Measurements from ENCODE around the gene SCCPDH.

DNA sequence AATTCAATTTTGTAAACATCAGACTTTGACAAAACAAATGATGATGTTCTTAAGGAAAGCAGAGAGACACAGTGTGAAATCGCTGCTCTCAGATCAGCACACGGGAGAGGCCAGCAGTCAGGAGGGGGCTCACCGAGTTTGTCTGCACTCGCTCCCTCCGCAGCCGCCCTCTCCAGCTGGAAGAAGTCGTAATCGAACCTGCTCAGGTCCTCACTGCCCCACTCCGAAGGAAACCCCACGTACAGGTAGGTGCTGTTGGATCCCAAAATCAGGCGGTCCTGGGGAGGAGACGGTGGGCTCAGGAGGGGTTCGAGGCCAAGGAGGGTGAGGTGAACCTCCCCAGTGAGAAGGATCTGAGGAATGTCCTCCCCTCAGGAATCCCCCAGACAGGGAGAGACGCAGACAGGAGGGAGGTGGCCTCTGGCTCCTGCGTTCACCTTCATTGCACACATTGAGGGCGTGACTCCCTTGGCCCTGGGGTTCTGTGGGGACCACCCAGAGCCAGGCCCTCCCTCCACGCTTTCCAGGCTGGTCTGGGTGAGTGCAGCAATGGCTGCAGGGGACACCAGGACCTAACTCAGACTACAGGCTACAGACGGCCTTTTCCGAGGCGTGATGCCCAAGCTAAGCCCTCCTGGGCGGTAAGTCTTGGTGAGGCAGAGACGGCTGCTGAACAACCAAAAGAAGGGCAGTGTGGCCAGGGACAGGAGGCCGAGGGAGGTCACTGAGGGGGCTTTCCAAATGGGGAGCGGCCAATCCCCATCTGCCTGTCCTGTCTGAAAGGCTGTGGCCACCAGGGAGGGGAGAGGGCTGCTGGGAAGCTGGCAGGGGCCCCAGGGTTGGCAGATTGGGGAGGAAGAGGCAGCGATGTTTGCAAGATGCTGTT lies 65.5 kb downstream of the SCCPDH start:
- TF ChIP-seq, protein P1, sequence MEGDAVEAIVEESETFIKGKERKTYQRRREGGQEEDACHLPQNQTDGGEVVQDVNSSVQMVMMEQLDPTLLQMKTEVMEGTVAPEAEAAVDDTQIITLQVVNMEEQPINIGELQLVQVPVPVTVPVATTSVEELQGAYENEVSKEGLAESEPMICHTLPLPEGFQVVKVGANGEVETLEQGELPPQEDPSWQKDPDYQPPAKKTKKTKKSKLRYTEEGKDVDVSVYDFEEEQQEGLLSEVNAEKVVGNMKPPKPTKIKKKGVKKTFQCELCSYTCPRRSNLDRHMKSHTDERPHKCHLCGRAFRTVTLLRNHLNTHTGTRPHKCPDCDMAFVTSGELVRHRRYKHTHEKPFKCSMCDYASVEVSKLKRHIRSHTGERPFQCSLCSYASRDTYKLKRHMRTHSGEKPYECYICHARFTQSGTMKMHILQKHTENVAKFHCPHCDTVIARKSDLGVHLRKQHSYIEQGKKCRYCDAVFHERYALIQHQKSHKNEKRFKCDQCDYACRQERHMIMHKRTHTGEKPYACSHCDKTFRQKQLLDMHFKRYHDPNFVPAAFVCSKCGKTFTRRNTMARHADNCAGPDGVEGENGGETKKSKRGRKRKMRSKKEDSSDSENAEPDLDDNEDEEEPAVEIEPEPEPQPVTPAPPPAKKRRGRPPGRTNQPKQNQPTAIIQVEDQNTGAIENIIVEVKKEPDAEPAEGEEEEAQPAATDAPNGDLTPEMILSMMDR (IDR thresholded peaks at IDR 0.05): no peak
- no peak for TF ChIP-seq POLR2A (IDR thresholded peaks at IDR 0.05)

Measured in lower leg skin (tissue), 3 donors.